Glomerular visceral epithelial cell (primary cell): ENCODE data around the gene KRT34.
"Not testable (repeated sequence)": the region's sequence is repeated elsewhere in the genome, so short reads cannot be mapped to it uniquely, and the experiment has no call there.

ENCODE experiments used
- DNase-seq: peaks from one replicate; pipeline ENCODE4 v3.0.0-alpha.2; 2016; ENCODE audit errors: extremely low spot score

KRT34 gene

DNA sequence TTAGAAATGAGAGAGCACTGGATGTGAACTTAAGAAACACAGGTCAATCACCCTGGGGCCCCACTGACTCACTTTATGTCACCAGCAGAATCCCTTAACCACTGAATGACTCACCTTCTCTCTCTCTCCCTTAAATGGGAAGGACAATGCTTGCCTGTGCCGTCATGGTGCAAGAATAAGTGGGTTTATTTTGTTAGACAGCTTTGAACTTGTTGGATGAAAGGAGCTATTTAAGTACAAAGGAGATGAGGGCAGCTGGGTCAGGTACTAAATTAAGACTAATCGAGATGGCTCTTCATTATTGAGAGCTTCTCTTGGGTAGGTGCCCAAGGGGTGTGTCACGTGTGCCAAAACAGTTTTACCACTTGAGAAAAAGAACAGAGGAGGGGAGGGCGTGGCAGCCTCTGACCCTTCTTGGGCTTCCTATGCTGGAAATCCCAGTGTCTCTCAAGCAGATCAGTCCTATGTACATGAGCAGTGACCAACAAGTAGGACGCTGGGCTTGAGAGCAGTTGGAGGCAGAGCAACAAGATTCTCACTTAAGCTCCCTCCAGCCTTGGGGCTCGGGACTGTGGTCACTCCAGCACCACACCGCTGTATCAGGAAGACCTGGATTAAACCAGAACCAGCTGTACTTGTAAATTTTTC lies 22.0 kb upstream of the KRT34 start:
- peak; percentile 95 for DNase-seq

GRCh38 chr17:41403404-41404023 lies 21.4 kb upstream of the KRT34 start:
- DNase-seq: no peak

- peak; percentile 62 for DNase-seq
These were observed 20.1 kb upstream of the KRT34 start for GRCh38 chr17:41402161-41402560.

GRCh38 chr17:41396996-41397660 lies 15.0 kb upstream of the KRT34 start, which contains the start of gene KRT31:
Gene KRT31, minus strand, starts transcription at chr17:41397608. Its CDS starts 69 bp downstream, at chr17:41397539.
- no peak for DNase-seq

GRCh38 chr17:41396340-41396739 lies 14.2 kb upstream of the KRT34 start:
- no peak for DNase-seq

DNA sequence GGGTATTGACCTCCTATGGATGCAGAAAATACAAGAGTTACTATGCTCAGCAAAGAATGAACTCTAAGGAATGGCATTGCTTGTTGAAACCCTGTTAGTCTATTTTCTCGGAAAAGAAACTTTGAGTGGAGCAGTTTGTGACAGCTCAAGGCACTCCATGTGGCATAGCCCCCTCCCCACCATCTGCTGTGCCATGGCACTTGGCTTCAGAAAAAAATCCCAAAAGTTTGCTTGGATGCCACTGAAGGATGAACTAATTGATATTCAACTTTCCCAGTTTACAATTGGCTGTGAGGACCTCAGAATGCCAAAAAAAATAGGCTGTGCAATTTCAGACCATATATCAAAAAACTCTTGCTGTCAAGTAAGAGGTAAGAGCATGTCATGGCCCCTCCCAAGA lies 13.5 kb upstream of the KRT34 start:
- DNase-seq: no peak

DNA sequence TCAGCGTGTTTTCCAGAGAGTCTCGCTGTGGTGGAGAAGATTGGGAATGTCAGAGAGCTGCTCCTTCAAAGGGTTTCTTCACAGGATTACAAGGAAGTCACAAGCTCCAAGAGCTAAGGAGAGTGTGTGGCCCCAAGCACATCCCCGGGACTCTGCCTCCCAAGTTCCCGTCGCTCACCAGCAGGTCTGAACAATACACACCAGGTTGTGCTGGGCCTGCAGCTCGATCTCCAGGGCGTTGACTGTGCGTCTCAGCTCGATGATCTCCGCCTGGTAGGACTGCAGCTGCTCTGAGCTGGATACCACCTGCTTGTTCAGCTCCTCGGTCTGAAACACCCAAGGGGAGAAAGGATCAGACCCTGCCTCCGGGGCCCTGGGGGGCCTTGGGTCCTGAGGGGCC lies 12.9 kb upstream of the KRT34 start:
- not testable (repeated sequence) for DNase-seq

DNA sequence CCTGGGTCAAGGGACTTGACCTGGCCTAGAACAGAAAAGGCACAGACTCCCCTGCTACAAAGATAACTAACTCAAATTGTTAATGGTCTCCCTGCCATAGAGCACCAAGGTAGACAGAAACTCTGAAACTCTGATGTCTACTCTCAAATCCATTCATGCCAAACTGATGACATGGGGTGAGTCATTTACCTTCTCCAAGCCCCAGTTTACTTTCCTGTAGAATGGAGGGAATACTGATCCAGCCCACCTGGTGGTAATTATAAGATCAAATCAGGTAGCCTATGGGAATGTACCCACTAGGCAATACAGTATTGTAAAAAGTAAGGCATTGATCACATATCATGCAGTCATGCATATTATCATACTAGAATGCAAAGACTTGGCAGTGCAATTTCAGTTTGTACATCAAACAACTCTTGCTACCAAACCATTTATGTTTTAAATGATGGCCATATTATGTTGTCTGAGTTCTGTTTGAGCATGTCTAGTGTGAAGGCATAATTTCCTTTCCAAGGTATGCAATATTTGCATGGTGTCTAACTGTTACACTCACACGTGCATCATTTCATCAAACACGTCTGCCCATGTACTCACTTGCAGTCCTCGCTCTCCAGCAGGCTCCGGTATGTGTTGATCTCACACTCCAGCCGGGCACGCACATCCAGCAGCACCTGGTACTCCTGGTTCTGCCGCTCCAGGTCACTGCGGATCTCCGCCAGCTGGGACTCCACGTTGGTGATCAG lies 12.3 kb upstream of the KRT34 start:
- no peak for DNase-seq

DNA sequence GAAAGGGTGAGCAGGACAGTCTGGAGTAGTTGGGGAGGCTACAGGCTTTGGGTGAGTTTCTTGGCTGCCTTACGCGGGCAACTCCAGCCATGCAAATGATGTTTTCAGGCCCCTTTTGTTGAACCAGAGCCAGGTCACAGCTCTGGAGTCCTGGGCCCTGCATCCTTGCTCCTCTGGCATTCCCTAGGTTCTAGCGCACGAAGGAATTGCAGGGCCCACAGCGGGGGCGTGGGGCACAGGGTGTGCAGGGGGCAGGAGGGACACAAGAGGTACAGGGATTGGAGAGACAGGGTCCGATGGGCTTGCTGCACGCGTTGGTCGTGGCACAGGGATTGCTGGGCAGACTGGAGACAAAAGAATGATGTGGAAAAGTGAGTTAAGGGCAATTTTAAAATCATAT lies 11.7 kb upstream of the KRT34 start:
- DNase-seq: no peak

GRCh38 chr17:41393294-41393693 lies 11.2 kb upstream of the KRT34 start:
- DNase-seq: no peak

DNA sequence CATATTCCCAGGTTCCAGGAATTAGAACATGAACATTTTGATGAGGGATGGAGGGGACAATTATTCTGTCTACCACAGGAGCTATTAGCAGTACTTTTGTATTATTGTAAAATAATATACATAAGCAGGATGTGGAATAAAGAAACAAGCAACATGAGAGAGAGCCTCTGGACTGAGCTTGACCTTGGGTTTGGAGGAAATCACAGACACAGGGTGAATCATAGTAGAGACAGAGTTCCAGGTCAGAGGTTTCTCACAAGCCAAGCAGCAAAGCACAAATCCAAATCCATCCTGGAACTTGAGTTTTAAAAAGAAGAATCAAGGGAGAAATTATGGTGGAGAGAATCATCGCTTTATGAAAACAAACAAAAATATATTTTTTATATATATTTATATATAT lies 10.2 kb upstream of the KRT34 start:
- no peak for DNase-seq

DNA sequence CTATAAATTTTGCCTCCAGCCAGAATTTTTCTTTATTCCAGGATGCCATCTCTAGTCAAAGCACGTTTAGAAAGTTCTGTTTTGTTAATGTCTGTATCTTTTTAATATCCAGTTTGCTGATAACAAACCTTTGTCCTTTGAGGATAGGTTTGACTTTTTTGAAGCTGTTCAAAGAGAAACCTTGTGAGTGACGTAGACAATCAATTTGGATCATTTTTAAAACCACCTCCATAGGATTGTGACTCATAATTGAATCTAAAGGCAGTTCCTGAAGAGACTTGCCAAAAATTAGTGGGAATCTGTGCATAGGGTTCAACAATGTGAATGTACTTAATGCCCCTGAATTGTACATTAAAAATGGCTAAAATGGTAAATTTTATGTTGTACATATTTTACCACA lies 9.4 kb upstream of the KRT34 start:
- DNase-seq: no peak

GRCh38 chr17:41390411-41390938 lies 8.4 kb upstream of the KRT34 start:
- no peak for DNase-seq

GRCh38 chr17:41387670-41388069 lies 5.6 kb upstream of the KRT34 start:
- no peak for DNase-seq

DNA sequence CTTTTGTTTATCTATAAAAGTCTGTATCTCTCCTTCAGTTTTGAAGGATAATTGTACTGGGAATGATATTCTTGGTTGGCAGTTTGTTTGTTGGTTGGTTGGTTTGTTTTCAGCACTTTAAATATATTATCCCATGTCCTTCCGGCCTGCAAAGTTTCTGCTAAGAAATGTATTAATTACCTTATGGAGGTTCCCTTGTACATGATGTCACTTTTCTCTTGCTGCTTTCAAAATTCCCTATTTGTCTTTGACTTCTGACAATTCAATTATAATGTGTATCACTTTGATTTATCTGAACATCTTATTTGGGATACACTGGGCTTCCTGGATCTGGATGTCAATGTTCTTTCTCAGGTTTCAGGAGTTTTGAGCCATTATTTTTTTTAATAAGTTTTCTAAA lies 4.1 kb upstream of the KRT34 start:
- DNase-seq: no peak

GRCh38 chr17:41383690-41384089 lies 1.6 kb upstream of the KRT34 start:
- no peak for DNase-seq

- no peak for DNase-seq
These were observed 288 bp upstream of the KRT34 start for GRCh38 chr17:41382394-41382793.

GRCh38 chr17:41380091-41380490 lies 2.0 kb downstream of the KRT34 start:
- DNase-seq: peak; percentile 85

DNA sequence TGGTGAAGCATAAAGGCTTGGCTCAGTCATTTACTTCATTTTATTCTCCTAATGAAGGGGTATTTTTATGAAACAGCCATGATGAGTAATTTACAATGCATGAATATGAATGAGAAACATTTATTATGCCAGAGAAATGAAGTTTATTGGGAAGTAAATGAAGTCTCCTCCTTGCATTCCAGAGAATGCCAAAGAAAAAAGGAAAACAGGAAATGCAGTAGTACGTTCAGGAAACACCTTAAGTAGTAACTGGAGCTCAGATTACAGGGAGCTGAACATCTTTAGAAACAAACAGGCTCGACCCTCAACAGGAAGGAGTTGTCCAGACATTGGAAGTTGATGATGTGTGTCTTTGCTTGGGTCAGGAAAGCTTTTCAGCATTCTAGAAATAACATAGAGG lies 4.6 kb downstream of the KRT34 start:
- DNase-seq: no peak

DNA sequence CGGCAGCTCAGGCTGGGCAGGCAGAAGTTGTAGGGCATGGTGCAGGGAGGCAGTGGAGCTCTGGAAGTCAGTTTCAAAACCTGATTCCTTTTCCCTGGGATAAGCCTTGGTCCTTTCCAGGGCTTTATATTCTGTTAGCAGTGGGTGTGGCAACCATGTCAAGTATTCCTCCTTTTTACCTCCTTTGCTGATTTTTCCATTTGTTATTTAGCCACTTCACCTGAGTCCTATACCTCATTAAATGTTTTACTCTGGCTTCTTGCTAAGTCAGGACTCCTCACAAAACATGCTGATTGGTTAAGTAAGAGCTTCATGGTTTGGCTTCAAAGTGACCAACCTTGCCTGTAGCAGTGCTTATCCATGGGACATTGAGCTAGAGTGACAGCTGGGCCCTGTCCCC lies 12.4 kb downstream of the KRT34 start, which contains the start of gene KRT33B:
Gene KRT33B, minus strand, starts transcription at position 101 of the 400 bp plus-strand sequence. Its CDS starts 63 bp downstream, at position 38.
- DNase-seq: no peak

- no peak for DNase-seq
These were observed 13.1 kb downstream of the KRT34 start for GRCh38 chr17:41369023-41369422.

DNA sequence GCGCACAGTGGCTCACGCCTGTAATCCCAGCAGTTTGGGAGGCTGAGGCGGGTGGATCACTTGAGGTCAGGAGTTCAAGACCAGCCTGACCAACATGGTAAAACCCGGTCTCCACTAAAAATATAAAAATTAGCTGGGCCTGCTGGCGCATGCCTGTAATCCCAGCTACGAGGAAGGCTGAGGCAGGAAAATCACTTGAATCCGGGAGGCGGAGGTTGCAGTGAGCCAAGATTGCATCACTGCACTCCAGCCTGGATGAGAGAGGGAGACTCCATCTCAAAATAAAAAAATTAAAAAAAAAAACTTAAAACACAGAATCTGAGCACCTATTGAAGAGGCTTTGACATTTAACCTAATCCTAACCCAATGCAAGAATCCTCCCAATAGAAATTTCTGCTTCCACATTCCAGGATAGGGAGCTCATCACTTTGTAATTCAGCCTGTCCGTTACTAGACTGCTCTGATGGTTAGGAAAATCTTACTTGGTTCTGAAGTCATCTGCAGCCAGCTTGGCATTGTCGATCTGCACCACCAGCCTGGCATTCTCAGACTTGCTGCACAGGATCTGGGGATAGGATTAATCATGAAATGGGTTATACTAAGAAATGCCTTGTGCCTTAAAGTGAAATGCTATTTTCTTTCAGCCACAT lies 14.6 kb downstream of the KRT34 start:
- peak; percentile 71 for DNase-seq
